ENCODE results near the gene CNIH1.
"Not testable (repeated sequence)": the region's sequence is repeated elsewhere in the genome, so short reads cannot be mapped to it uniquely, and the experiment has no call there.

Gene CNIH1

GRCh38 chr14:54467280-54467679 is 26.1 kb upstream of the CNIH1 start:
- DNase-seq (ENCODE audit: low read depth in 2 of 3, low spot score in 1 of 3): no peak

- no peak for DNase-seq (ENCODE audit: low read depth in 2 of 3, low spot score in 1 of 3)
Measured at GRCh38 chr14:54465654-54466053, 24.5 kb upstream of the CNIH1 start.

DNA sequence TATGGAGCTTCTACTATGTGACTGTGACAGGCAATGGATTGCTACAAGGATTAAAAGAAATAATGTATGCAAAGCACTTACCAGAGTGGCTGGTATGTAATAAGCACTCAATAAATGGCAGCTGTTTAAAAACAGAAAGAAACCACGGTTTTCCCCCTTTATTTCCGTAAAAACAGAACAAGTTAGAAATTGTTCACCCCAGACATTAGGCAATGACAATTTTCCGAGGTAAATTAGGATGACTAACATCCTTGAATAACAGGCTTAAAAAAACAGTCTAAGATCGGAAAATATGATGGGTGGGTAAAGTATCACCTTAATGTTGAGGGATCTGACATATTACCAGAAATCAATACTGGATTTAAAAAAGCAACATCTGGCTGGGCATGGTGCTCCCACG is 20.9 kb upstream of the CNIH1 start:
- DNase-seq (ENCODE audit: low read depth in 2 of 3, low spot score in 1 of 3): no peak

- no peak for DNase-seq (ENCODE audit: low read depth in 2 of 3, low spot score in 1 of 3)
Measured at GRCh38 chr14:54459106-54459505, 17.9 kb upstream of the CNIH1 start.

DNA sequence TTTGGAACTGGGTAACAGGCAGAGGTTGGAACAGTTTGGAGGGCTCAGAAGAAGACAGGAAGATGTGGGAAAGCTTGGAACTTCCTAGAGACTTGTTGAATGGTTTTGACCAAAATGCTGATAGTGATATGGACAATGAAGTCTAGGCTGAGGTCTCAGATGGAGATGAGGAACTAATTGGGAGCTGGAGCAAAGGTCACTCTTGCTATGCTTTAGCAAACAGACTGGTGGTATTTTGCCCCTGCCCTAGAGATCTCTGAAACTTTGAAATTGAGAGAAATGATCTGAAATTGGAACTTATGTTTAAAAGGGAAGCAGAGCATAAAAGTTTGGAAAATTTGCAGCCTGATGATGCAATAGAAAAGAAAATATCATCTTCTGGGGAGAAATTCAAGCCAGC is 17.4 kb upstream of the CNIH1 start:
- DNase-seq (ENCODE audit: low read depth in 2 of 3, low spot score in 1 of 3): not testable (repeated sequence)

DNA sequence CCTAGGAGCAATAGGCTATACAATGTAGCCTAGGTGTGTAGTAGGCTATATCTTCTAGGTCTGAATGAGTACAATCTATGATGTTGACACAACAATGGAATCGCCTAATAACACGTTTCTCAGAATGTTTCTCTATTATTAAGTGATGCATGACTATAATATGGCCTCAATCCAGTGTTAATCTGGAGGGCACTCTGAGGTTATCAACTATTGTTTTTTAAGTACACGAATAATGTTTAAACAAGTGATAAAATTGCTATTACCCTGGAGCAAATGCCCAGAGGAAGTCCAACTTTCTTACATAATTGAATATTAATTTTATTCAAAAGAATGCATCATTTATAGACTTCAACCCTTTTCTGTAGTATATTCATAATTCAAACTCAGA is 16.4 kb upstream of the CNIH1 start:
- no peak for DNase-seq (ENCODE audit: low read depth in 2 of 3, low spot score in 1 of 3)

GRCh38 chr14:54456820-54457608 is 15.8 kb upstream of the CNIH1 start:
- DNase-seq (ENCODE audit: low read depth in 2 of 3, low spot score in 1 of 3): not testable (repeated sequence)

DNA sequence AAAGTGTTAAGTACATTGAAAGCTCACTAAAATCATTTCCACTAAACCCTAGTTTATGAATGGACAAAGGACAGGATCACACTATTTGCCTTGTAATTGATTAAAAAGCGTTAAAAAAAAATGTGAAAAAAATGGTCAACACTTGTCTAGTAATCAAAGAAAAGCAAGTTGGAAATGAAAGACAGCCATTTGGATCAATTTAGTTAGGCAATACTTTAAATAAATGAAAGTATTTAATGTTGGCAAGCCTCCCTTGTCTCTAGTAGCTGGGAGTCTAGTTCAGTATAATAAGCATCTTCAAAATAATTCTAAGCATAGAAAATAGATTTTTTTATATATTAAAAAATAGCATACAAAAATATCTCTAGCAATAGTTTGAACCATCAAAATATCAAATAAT is 14.2 kb upstream of the CNIH1 start:
- DNase-seq (ENCODE audit: low read depth in 2 of 3, low spot score in 1 of 3): no peak

- not testable (repeated sequence) for DNase-seq (ENCODE audit: low read depth in 2 of 3, low spot score in 1 of 3)
Measured at GRCh38 chr14:54453990-54454389, 12.8 kb upstream of the CNIH1 start.

- no peak for DNase-seq (ENCODE audit: low read depth in 2 of 3, low spot score in 1 of 3)
Measured at GRCh38 chr14:54453252-54453651, 12.1 kb upstream of the CNIH1 start.

GRCh38 chr14:54451961-54452360 is 10.8 kb upstream of the CNIH1 start:
- no peak for DNase-seq (ENCODE audit: low read depth in 2 of 3, low spot score in 1 of 3)

DNA sequence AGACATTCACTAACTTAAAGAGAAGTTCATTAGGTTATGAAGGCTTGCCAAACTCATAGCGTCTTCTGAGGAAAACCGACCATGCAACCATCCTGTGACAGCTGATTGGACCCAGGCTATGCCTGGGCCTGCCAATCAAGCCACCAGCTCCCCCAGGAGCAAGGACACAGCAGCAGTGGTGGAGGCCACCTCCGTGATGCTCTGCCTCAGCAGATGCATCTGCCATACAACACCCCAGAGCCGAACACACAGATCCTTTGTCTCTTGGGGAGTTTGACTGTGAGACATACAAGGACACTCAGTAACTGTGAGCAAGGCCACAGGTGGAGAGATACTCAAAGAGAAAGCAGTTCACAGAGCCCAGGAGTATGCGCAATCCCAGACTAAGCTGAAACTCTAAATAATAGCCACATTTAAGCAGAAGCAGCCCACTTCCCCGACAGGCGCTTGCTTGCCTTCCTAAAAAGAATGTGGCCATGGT is 10.0 kb upstream of the CNIH1 start:
- DNase-seq (ENCODE audit: low read depth in 2 of 3, low spot score in 1 of 3): no peak

DNA sequence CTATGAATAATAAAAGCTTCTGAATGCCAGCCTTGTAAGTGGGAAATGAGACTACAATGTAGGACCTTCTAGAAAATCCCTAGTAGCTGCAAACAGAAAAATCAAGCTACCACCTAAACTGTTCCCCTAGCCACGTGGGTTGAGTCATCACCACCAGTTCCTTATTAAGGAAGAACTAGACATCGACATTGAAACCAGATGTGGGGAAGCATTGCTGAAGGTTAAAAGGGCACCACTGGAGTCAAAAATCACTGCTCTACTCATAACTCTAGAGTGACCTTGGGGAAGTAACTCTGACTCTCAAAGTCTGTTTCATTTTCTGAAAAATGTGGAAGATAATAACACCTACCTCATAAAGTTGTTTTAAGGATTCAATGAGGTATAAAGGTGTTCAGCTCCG is 9.4 kb upstream of the CNIH1 start:
- DNase-seq (ENCODE audit: low read depth in 2 of 3, low spot score in 1 of 3): no peak

DNA sequence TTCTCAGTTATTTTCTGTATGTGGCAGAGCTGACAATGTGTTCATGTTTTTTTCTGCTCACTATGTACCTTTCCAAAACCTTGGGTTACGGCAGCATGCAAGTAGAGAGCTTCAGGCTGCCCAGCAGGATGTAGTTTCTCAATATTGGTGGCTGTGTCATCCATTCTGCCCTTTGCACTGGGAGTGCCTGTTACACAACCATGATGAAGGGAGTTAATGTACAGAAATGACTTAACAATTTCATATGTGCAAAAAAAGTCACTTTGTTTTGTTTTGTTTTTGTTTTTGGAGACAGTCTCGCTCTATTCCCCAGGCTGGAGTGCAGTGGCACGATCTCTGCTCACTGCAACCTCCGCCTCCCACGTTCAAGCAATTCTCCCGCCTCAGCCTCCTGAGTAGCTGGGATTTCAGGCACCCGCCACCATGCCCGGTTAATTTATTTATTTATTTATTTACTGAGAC is 6.1 kb upstream of the CNIH1 start:
- no peak for DNase-seq (ENCODE audit: low read depth in 2 of 3, low spot score in 1 of 3)

GRCh38 chr14:54446161-54446693 is 5.1 kb upstream of the CNIH1 start:
- DNase-seq (ENCODE audit: low read depth in 2 of 3, low spot score in 1 of 3): no peak

GRCh38 chr14:54444681-54445080 is 3.5 kb upstream of the CNIH1 start:
- DNase-seq (ENCODE audit: low read depth in 2 of 3, low spot score in 1 of 3): no peak

GRCh38 chr14:54443981-54444380 is 2.8 kb upstream of the CNIH1 start:
- no peak for DNase-seq (ENCODE audit: low read depth in 2 of 3, low spot score in 1 of 3)

DNA sequence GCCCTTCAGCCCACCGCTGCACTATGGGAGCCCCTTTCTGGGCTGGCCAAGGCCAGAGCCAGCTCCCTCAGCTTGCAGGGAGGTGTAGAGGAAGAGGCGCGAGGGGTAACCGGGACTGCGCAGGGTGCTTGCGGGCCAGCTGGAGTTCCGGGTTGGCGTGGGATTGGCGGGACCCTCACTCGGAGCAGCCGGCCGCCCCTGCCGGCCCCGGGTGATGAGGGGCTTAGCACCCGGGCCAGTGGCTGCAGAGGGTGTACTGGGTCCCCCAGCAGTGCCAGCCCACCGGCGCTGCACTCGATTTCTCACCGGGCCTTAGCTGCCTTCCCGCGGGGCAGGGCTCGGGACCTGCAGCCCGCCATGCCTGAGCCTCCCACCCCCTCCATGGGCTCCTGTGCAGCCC is 1.8 kb upstream of the CNIH1 start:
- not testable (repeated sequence) for DNase-seq (ENCODE audit: low read depth in 2 of 3, low spot score in 1 of 3)

DNA sequence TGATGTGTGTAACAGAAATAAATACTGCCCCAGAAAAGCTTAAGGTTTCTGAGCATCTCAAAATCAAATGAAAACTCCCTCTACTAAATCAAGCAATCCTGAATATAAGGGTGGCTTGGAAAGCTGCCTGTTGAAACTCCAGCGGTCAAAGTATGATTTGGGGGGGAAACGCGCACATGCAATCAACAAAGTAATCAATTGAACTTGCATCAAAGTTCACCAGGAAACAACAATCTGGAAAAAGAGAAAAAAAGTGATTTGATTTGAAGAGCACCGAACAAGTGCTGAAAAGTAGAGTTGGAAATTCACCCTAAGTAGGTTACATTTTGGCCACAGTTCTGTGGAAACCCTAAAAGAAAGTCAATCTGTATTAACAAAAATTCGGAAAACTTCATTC is 700 bp downstream of the CNIH1 start:
- DNase-seq (ENCODE audit: low read depth in 2 of 3, low spot score in 1 of 3): no peak

- DNase-seq (ENCODE audit: low read depth in 2 of 3, low spot score in 1 of 3): no peak
Measured at GRCh38 chr14:54440037-54440436, 1.1 kb downstream of the CNIH1 start.

DNA sequence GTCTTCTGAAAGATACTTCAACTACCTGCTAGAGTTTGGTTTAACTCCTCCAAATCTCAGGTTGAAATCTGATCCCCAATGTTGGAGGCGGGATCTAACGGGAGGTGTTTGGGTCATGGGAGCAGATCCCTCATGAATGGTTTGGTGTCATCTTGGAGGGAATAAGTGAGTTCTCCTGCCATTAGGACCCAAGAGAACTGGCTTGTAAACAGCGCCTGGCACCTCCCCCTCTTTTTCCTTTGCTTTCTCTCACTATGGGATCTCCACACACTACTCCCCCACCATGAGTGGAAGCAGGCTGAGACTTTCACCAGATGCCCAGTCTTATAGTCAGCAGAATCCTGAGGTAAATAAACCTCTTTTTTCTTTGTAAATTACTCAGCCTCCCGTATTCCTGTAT is 2.5 kb downstream of the CNIH1 start:
- DNase-seq (ENCODE audit: low read depth in 2 of 3, low spot score in 1 of 3): no peak

- not testable (repeated sequence) for DNase-seq (ENCODE audit: low read depth in 2 of 3, low spot score in 1 of 3)
Measured at GRCh38 chr14:54437954-54438353, 3.2 kb downstream of the CNIH1 start.

GRCh38 chr14:54435500-54435981 is 5.6 kb downstream of the CNIH1 start:
- DNase-seq (ENCODE audit: low read depth in 2 of 3, low spot score in 1 of 3): no peak

Data from stimulated activated CD4-positive, alpha-beta T cell treated with anti-CD3 and anti-CD28 coated beads, Interleukin-12 subunit alpha, Interleukin-12 subunit beta, amount 100 ng/mL, for 48 hours (primary cell).